ENCODE results near the gene TLCD4. TPM values are rescaled to one million over a fixed set of nuclear protein-coding genes. Genes with fewer than 3 reads are reported as not detected.
"Not testable (repeated sequence)": the region's sequence is repeated elsewhere in the genome, so short reads cannot be mapped to it uniquely, and the experiment has no call there.

The TLCD4 gene
- total RNA-seq, 1 donor from 2014 or later = 2.7 TPM

DNA sequence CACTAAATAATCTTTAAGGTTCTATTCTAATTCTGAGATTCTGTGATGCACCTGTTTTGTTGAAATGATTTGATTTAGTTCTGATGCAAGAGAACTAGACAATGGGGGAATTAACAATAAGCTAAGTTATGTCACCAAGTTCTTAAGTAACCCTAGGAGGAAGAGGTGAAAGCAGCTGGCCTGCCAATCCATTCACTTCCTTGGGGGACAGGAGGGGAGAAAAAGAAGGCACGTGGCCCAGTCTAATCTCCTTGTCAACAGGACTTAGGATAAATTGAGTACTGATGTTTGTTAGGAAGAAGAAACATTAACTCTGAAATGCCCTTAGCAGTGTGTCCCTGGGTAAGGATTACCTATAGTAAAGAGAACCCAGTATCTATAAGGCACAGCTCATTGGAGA, 36.9 kb downstream of the TLCD4 start:
- intact Hi-C loops (cut with DNase I) = no loop called here

GRCh38 chr1:95165569-95165968, 48.4 kb downstream of the TLCD4 start:
- H3K36me3 ChIP-seq, H3K9me3 ChIP-seq: not testable (repeated sequence)

More for the DNA sequence above, 36.9 kb downstream of the TLCD4 start:
- Histone ChIP-seq H3K9me3 (no peaks in the 10 kb centered on the region), H3K4me3 (no peak overlapping the region), H3K4me1 (no peaks in the 10 kb centered on the region), H3K27ac (no peak overlapping the region), H3K27me3 (no peaks in the 10 kb centered on the region), H3K36me3 (peaks cover 0 to under 1% of the 10 kb centered on the region in 2 donors)
- DNase-seq (ENCODE audit: low spot score in 2 of 2) = no peak
- TF ChIP-seq CTCF (IDR thresholded peaks at IDR 0.05) = no peak

More at GRCh38 chr1:95165569-95165968, 48.4 kb downstream of the TLCD4 start:
- DNase-seq (ENCODE audit: low spot score in 2 of 2); H3K4me3 ChIP-seq; H3K4me1 ChIP-seq; H3K27ac ChIP-seq; H3K27me3 ChIP-seq: not testable (repeated sequence)
- intact Hi-C loops (cut with DNase I) = loop anchor here (5.0 kb wide), 1 partner anchor 67 kb away; the partner anchor contains the start of gene RWDD3

Other genes with a start within 250 kb of the TLCD4 start
- gene CNN3, start 190.2 kb upstream of the TLCD4 start, total RNA-seq = 362 TPM
- gene ALG14, start 44.4 kb upstream of the TLCD4 start, total RNA-seq = not detected
- gene RWDD3, start 116.9 kb downstream of the TLCD4 start, total RNA-seq = not detected